ENCODE data around the gene ATG13. TPM values are rescaled to one million over a fixed set of nuclear protein-coding genes. Genes with fewer than 3 reads are reported as not detected.
"Not testable (repeated sequence)": the region's sequence is repeated elsewhere in the genome, so short reads cannot be mapped to it uniquely, and the experiment has no call there.

The ATG13 gene
- polyA plus RNA-seq, 1 of the 3 experiments (the other 2 are of a cell fraction), result 39.4 TPM

DNA sequence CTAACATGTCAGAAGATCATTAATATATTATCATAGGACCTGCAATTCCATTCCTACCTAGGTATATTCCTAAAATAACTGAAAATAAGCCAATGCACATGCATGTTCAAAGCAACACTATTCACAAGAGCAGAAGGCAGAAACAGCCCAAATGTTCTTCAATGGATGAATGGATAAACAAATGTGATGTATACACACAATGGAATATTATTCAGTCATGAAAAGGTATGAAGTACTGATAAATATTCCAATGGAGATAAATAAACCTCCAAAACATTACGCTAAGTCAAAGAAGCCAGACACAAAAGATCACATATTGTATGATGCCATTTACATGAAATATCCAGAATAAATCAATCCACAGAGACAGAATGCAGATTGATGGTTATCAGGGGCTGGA lies 40.3 kb upstream of the ATG13 start:
- ChIA-PET POLR2A (interaction anchor here (1.2 kb wide), 1 partner anchor 20 kb away, joined by 7 read pairs; no protein-coding TSS in a partner anchor), CTCF (no interaction called here)
- no peak overlapping the region for H3K4me3 ChIP-seq (ENCODE audit: low read depth in 2 of 2, low read length in 1 of 2)

DNA sequence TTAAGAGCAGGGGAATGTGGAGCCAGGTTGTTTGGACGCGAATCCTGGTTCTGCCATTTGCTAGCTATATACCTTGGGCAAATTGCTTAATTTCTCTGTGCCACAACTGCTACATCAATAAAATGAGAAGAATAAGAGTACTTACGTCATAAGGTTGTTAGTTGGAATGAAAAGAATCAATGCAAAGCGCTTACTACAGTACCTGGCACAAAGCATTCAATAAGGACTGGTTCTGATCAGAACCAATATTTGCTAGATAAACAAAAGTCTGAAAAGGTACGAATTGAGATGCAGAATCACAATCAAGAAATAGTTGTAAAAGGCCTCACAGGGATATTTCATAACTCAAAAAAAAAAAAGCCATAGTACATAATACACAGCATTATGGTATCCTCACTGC lies 34.8 kb upstream of the ATG13 start:
- POLR2A ChIA-PET, result no interaction called here
- H3K9ac ChIP-seq, result no peak overlapping the region

More for the DNA sequence above, 40.3 kb upstream of the ATG13 start:
- Histone ChIP-seq H3K9me2 (no peaks in the 10 kb centered on the region), H2AFZ (ENCODE audit: low read depth) (no peak overlapping the region), H3F3A (replicated peaks; ENCODE audit: insufficient read depth) (peaks cover 9% of the 10 kb centered on the region), H3K9ac (no peak overlapping the region), H3K27me3 (ENCODE audit: insufficient read depth) (no peaks in the 10 kb centered on the region), H3K79me2 (ENCODE audit: insufficient read depth) (peaks cover 92% of the 10 kb centered on the region), H4K20me1 (ENCODE audit: insufficient read depth) (peaks cover 64% of the 10 kb centered on the region), H3K27ac (ENCODE audit: low read depth in 2 of 2, low read length in 1 of 2) (no peak overlapping the region), H3K9me3 (no peaks in the 10 kb centered on the region), H3K4me1 (ENCODE audit: control insufficient read depth in 1 of 2, insufficient read depth in 2 of 2, low read depth in 1 of 2, low read length in 1 of 2) (no peaks in the 10 kb centered on the region), H3K36me3 (replicated peaks in 1 of 2; ENCODE audit: control insufficient read depth in 1 of 2, insufficient read depth in 2 of 2, low read length in 1 of 2) (no peaks in the 10 kb centered on the region), H3K4me2 (no peak overlapping the region)
- 97% methylated on average over 1 of the region's 1 CpG for WGBS (ENCODE audit: low lambda C conversion rate)
- DNase-seq, result no peak
- TF ChIP-seq MXI1 (IDR thresholded peaks at IDR 0.05; ENCODE audit: low read depth, low read length) (no peak), ELF1 (IDR thresholded peaks at IDR 0.05) (no peak), TCF12 (IDR thresholded peaks at IDR 0.05) (no peak), YY1 (IDR thresholded peaks at IDR 0.05; ENCODE audit: low read depth) (no peak), GABPA (IDR thresholded peaks at IDR 0.05; ENCODE audit: low read depth) (no peak), EZH2phosphoT487 (IDR thresholded peaks at IDR 0.05; ENCODE audit: borderline replicate concordance, low read depth) (no peak)
- TF ChIP-seq, protein P1, sequence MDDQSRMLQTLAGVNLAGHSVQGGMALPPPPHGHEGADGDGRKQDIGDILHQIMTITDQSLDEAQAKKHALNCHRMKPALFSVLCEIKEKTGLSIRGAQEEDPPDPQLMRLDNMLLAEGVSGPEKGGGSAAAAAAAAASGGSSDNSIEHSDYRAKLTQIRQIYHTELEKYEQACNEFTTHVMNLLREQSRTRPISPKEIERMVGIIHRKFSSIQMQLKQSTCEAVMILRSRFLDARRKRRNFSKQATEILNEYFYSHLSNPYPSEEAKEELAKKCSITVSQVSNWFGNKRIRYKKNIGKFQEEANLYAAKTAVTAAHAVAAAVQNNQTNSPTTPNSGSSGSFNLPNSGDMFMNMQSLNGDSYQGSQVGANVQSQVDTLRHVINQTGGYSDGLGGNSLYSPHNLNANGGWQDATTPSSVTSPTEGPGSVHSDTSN (IDR thresholded peaks at IDR 0.05), result no peak

DNA sequence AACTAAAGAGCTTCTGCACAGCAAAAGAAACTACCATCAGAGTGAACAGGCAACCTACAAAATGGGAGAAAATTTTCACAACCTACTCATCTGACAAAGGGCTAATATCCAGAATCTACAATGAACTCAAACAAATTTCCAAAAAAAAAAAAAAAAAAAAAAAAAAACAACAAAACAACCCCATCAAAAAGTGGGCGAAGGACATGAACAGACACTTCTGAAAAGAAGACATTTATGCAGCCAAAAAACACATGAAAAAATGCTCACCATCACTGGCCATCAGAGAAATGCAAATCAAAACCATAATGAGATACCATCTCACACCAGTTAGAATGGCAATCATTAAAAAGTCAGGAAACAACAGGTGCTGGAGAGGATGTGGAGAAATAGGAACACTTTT lies 33.8 kb upstream of the ATG13 start:
- Histone ChIP-seq H4K20me1 (ENCODE audit: insufficient read depth) (peaks cover 53% of the 10 kb centered on the region), H3K79me2 (ENCODE audit: insufficient read depth) (peaks cover 86% of the 10 kb centered on the region)
- H3K4me3 ChIP-seq (ENCODE audit: low read depth in 2 of 2, low read length in 1 of 2); H2AFZ ChIP-seq (ENCODE audit: low read depth); H3K27me3 ChIP-seq (ENCODE audit: insufficient read depth); H3K36me3 ChIP-seq (replicated peaks in 1 of 2; ENCODE audit: control insufficient read depth in 1 of 2, insufficient read depth in 2 of 2, low read length in 1 of 2); DNase-seq; POLR2A ChIA-PET; CTCF ChIA-PET; H3K4me2 ChIP-seq; H3K9me2 ChIP-seq; H3K4me1 ChIP-seq (ENCODE audit: control insufficient read depth in 1 of 2, insufficient read depth in 2 of 2, low read depth in 1 of 2, low read length in 1 of 2); H3K9ac ChIP-seq; H3K27ac ChIP-seq (ENCODE audit: low read depth in 2 of 2, low read length in 1 of 2); H3K9me3 ChIP-seq; H3F3A ChIP-seq (replicated peaks; ENCODE audit: insufficient read depth): not testable (repeated sequence)
- WGBS (ENCODE audit: low lambda C conversion rate), result 100% methylated on average over 1 of the region's 1 CpG

More for the DNA sequence above, 34.8 kb upstream of the ATG13 start:
- no peak for TF ChIP-seq FOSL2 (IDR thresholded peaks at IDR 0.05; ENCODE audit: borderline replicate concordance, low read depth)
- no peak for TF ChIP-seq NFIC (IDR thresholded peaks at IDR 0.05; ENCODE audit: borderline replicate concordance)
- TF ChIP-seq CHD2 (IDR thresholded peaks at IDR 0.05; ENCODE audit: low read length, partially characterized antibody), result no peak
- TF ChIP-seq MXI1 (IDR thresholded peaks at IDR 0.05; ENCODE audit: low read depth, low read length), result no peak
- TF ChIP-seq EZH2phosphoT487 (IDR thresholded peaks at IDR 0.05; ENCODE audit: borderline replicate concordance, low read depth), result no peak
- TF ChIP-seq JUND (IDR thresholded peaks at IDR 0.05), result no peak
- DNase-seq, result no peak
- Histone ChIP-seq H3F3A (replicated peaks; ENCODE audit: insufficient read depth) (no peaks in the 10 kb centered on the region), H2AFZ (ENCODE audit: low read depth) (no peak overlapping the region), H3K4me1 (ENCODE audit: control insufficient read depth in 1 of 2, insufficient read depth in 2 of 2, low read depth in 1 of 2, low read length in 1 of 2) (no peaks in the 10 kb centered on the region), H3K79me2 (ENCODE audit: insufficient read depth) (peaks cover 86% of the 10 kb centered on the region), H3K27ac (ENCODE audit: low read depth in 2 of 2, low read length in 1 of 2) (no peak overlapping the region), H3K27me3 (ENCODE audit: insufficient read depth) (no peaks in the 10 kb centered on the region), H4K20me1 (ENCODE audit: insufficient read depth) (peaks cover 51% of the 10 kb centered on the region), H3K4me2 (no peak overlapping the region), H3K36me3 (replicated peaks in 1 of 2; ENCODE audit: control insufficient read depth in 1 of 2, insufficient read depth in 2 of 2, low read length in 1 of 2) (no peaks in the 10 kb centered on the region), H3K9me3 (no peaks in the 10 kb centered on the region; the same call in 1 of the 2 replicates), H3K4me3 (ENCODE audit: low read depth in 2 of 2, low read length in 1 of 2) (no peak overlapping the region), H3K9me2 (no peaks in the 10 kb centered on the region)
- WGBS (ENCODE audit: low lambda C conversion rate), result 97% methylated on average over 5 of the region's 5 CpGs
- CTCF ChIA-PET, result no interaction called here

All from SK-N-SH (cell line).